Stimulated activated CD4-positive, alpha-beta T cell treated with anti-CD3 and anti-CD28 coated beads, Interleukin-4, amount 100 ng/mL, for 24 hours (primary cell): ENCODE results near the gene CRTAP.
A peak's percentile ranks its signal among the peaks of the same experiment; 100 is the strongest.
"Not testable (repeated sequence)": the region's sequence is repeated elsewhere in the genome, so short reads cannot be mapped to it uniquely, and the experiment has no call there.

ENCODE experiments used
- DNase-seq: peaks from one replicate; pipeline ENCODE4 v3.0.0-alpha.2; 2020

CRTAP gene

GRCh38 chr3:33144433-33144832 lies 30.6 kb downstream of the CRTAP start:
- DNase-seq = peak; percentile 24

GRCh38 chr3:33145221-33145900 lies 31.5 kb downstream of the CRTAP start:
- no peak for DNase-seq

DNA sequence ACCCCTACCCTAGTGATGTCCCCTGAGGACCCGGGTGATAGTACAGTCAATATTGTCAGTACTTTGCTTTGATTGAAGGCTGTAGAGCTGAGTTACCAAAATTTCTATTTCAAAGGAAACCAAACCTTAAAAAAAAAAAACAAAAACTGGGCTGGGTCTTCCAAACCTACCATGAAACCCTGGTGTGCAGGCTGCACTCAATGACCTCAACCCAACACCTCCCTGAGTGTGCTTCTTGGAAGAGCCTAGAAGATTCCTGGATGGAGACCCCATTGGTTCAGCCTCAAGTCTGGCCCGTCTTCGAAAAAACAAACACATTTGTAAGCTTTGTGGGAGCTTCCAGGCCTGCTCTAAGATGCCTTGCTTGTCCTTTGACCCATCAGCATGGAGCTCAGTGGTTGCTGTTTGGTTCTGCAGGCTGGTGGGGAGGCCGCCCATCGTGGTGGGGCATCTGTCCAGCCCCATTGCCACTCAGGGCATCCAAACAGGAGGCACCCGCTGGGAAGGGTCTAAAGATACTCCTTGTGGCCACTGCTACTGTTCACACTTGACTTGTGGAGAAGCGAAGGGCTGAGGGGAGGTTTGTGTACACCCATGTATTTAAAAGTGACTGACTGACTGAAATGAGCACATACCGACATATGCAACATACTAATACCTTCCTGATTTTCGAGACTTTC lies 32.2 kb downstream of the CRTAP start:
- no peak for DNase-seq

- DNase-seq = no peak
These were observed 33.1 kb downstream of the CRTAP start for GRCh38 chr3:33146791-33147445.

DNA sequence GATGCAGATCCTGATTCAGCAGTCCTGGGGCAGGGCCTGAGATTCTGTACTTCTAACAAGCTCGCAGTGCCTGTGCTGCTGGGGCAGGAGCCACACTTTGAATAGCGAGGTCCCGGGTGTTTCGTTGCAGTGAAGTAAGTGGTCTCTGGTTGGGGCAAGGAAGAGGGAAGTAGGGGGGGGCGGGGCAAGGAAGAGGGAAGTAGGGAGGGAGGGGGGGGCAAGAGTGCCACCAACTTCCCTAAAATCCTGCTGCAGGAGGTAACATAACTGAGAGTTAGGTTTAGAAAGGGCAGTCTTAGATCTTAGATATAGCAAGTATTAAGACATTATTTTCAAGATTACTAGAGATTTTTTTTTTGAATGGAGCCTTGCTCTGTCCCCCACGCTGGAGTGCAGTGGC lies 35.5 kb downstream of the CRTAP start:
- DNase-seq = no peak

GRCh38 chr3:33152363-33153360 lies 38.8 kb downstream of the CRTAP start:
- no peak for DNase-seq

- no peak for DNase-seq
These were observed 40.0 kb downstream of the CRTAP start for GRCh38 chr3:33153782-33154181.

GRCh38 chr3:33155301-33155700 lies 41.5 kb downstream of the CRTAP start:
- no peak for DNase-seq

GRCh38 chr3:33159234-33159633 lies 45.4 kb downstream of the CRTAP start:
- no peak for DNase-seq

DNA sequence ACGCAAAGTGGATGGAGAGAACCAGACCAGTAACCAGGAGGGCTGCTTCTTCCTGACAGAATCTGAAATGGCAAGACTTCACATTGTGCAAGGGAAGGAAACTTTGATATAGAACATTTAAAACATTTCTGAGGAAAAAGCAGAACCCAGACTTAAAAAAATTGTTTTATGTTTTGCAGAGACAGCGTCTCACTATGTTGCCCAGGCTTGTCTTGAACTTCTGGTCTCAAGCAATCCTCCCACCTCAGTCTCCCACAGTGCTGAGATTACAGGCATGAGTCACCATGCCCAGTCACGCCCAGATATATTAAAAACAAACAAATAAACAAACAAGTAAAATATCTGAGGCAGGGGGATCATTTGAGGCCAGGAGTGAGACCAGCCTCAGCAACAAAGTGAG lies 46.2 kb downstream of the CRTAP start:
- DNase-seq = no peak

- not testable (repeated sequence) for DNase-seq
These were observed 48.8 kb downstream of the CRTAP start for GRCh38 chr3:33162621-33163020.

- DNase-seq = no peak
These were observed 51.6 kb downstream of the CRTAP start for GRCh38 chr3:33165372-33165771.

DNA sequence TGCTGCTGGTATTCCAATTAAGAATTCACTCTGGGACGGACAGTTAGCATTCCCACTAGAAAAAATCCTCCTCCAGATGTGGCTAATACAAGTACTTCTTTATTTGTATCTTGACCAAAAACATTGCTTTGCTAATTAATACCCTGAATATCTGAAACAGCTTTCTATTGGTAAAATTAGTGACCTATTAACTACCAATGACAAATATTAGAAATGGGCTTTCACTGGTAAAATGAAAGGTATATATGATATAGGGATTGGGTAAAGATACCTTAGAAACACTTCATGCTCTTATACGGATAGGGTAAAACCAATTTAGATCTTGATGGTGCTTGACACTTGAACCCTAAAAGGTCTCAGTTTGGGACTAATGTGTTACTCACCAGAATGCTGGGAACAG lies 52.3 kb downstream of the CRTAP start:
- DNase-seq = no peak

GRCh38 chr3:33167284-33167683 lies 53.5 kb downstream of the CRTAP start:
- DNase-seq = no peak

DNA sequence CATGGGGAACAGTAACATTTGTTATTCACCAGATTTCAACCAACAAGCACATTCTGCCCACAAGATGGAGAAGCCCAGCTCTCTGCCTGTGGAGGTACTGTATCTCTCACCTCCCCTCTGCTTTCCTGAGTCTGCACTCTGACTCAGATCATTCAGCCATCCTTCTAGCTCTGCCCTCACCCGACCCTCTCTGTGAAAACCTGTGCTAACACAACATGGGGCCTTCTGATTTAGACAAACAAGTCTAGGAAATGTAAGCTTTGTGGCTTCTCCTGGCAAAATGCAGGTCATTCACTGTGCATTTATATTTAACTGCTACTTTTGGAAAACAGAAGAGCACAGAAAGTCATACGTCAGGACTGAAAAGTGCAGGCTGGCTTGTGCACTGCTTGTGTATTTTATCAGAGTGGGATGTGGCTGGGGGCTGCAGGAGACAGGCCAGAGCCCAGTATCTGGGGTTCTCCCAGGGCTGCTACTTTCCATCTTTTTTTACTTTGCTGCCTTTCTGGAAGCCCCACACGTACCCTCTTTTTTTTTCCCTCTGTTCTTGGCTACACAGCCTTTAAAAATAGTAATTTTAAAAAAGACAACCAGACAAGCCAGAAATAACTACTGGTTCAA lies 54.0 kb downstream of the CRTAP start:
- no peak for DNase-seq

DNA sequence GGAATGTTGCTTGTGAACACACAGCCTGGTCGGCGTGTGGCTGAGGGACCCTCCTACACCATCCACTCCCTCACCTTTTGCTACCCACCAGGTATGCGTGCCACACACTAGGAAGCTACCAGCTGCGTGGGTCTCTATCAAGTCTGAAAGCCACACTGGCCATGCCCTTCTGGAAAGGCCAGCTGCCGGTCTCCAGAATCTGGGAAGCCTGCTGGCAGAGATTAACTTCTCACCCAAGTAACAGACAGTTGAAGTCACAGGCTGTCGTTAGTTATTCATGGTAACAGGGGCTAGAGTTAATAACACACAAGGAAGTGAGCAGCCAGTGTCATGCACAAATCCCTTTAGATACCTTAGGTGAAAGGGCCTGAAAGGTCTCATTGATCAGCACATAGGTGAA lies 56.7 kb downstream of the CRTAP start:
- DNase-seq = no peak

DNA sequence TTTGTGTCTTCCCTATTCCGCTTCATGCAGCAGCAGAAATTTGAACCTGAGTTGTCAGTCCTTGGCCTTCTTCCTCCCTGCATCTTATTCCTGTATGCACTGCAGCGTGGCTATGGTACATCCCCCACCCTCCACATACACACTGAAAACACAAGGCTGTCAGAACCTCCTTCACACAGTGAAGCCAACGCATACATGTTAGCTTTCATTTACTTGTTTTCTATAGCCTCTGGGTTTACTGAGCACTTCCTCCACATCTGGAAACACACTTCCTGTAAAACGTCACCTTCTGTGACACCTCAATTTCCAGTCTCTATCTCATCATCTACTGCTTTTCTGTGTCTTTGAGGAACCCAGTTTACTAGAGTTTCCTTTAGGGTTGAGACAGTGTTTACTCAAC lies 57.8 kb downstream of the CRTAP start:
- no peak for DNase-seq

DNA sequence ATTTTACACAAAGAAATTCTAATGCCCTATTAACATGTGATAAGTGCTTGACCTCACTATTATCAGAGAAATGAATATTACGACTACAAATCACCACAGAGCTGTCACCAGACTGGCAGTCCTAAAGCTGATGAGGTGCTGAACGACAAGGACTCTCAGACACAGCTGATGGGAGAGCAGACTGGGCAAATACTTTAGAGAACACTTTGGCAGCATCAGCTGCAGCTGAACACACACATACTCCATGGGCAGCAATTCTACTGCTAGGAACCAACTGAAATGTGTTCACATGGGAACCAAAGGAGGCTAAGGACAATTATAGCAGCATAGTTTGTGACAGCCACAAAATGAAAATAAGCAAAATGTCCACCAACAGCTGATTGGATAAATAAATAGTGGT lies 59.3 kb downstream of the CRTAP start:
- DNase-seq = no peak

- DNase-seq = no peak
These were observed 59.9 kb downstream of the CRTAP start for GRCh38 chr3:33173672-33174071.

- DNase-seq = no peak
These were observed 60.3 kb downstream of the CRTAP start for GRCh38 chr3:33174095-33174494.

DNA sequence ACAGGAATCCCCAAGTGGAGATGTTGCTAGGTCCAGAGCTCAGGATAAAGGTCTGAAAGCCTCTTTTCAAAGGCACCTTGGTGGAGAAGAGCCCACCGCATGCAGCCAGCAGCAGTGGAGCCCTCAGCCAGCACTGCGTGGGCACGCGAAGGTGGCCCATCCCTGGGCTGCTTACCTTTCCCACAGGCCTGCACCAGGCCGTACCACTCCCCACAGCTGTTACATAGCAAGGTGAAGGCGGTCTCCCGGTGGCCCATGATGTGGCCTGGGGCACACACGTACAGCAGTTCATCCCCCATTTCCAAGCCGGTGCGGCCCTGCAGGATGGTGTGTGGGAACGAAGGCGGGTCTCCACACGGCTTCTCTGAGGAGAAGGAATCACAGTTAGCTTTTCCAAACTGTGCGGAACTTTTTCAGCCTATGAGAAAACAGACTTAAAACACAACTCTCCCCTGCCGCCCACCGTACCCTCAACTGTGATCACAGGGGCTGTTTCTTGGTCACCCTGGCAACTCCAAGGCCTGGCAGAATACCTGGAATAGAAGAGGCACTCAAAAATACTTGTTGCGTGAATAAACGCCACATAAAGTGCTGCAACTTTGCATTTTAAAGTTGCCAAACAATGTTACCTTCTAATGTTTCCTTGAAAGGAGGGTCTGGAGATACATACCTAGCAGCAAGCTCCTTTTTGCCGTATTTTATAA lies 61.0 kb downstream of the CRTAP start:
- DNase-seq = no peak

DNA sequence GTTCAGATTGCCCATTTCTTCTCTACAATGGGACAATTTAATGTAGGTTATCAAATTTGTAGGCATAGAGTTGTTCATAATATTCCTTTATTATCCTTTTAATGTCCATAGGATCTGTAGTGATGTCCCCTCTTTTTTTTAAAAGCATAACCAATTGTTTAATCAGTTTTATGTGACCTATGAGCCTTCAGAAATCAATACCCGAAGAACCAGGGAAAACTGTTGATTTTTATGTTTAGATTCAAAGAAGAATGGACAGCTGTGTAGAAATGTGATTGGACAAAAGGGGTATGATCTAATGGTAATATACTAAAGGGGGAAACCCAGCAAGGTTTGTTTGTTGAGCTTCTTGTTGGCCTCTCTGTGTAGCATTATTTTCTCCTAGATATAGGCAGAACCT lies 65.3 kb downstream of the CRTAP start:
- no peak for DNase-seq
